GM12865 (cell line): ENCODE results near the gene ATP5ME.

Experiments
- DNase-seq: peaks from one replicate; pipeline ENCODE4 v3.0.0; 2010; ENCODE audit warnings: low read depth
- H3K4me3 ChIP-seq: 2 replicates; pipeline ENCODE4 v1.5.1; 2011; ENCODE audit warnings: mild to moderate bottlenecking, low read depth, low read length, control low read depth
- TF ChIP-seq, protein P1 (sequence below): IDR thresholded peaks from 2 replicates; pipeline ENCODE4 v1.5.1; 2011; ENCODE audit warnings: low read length, control low read depth, low read depth, inconsistent platforms; ENCODE audit not compliant: insufficient read depth; ENCODE audit errors: missing control alignments

Gene ATP5ME

DNA sequence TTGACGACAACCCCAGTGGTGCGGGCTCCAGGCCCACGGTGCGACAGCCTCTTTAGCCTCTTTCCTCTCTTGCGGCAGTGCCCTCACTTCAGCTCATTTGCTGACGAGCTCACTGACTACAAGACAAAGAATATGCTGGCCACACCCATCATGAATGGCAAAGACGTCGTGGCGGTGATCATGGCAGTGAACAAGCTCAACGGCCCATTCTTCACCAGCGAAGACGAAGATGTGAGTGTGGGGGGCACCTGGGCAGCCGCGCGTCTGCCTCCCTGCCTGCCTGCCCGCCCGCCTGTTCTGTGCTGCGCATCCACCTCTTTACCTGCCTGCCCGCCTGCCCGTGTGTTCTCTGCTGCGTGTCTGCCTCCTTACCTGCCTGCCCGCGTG, 39.5 kb downstream of the ATP5ME start:
- TF ChIP-seq, protein P1, sequence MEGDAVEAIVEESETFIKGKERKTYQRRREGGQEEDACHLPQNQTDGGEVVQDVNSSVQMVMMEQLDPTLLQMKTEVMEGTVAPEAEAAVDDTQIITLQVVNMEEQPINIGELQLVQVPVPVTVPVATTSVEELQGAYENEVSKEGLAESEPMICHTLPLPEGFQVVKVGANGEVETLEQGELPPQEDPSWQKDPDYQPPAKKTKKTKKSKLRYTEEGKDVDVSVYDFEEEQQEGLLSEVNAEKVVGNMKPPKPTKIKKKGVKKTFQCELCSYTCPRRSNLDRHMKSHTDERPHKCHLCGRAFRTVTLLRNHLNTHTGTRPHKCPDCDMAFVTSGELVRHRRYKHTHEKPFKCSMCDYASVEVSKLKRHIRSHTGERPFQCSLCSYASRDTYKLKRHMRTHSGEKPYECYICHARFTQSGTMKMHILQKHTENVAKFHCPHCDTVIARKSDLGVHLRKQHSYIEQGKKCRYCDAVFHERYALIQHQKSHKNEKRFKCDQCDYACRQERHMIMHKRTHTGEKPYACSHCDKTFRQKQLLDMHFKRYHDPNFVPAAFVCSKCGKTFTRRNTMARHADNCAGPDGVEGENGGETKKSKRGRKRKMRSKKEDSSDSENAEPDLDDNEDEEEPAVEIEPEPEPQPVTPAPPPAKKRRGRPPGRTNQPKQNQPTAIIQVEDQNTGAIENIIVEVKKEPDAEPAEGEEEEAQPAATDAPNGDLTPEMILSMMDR, result no peak
- no peak for DNase-seq

GRCh38 chr4:633976-634598, 40.0 kb downstream of the ATP5ME start:
- TF ChIP-seq, protein P1, result no peak
- no peak overlapping the region for H3K4me3 ChIP-seq

More for the DNA sequence above, 39.5 kb downstream of the ATP5ME start:
- H3K4me3 ChIP-seq, result no peak overlapping the region

DNA sequence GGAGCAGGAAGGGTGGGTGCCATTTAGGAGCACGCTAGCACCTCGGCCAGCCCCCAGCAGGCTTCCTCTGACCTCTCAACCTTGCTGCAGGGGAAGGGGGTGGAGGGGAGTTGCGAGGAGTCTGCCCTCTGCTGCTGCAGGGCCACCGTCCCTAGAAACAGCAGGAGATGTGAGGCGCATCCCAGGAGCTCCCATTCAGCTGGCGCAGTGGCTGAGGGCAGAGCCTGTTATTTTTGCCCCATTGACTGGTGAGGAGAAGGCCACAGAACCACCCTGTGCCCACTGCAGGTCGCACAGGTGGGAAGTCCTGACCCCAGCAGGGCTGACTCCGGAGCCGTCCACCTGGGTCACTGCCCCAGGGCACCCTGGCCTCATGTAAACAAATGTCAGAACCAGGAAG, 40.7 kb downstream of the ATP5ME start:
- no peak overlapping the region for H3K4me3 ChIP-seq
- DNase-seq, result no peak
- TF ChIP-seq, protein P1, result no peak

More at GRCh38 chr4:633976-634598, 40.0 kb downstream of the ATP5ME start:
- no peak for DNase-seq

- H3K4me3 ChIP-seq, result no peak overlapping the region
- TF ChIP-seq, protein P1, result no peak
- DNase-seq, result no peak
Measured at GRCh38 chr4:632926-633325, 41.1 kb downstream of the ATP5ME start.

- no peak overlapping the region for H3K4me3 ChIP-seq
- DNase-seq, result no peak
- TF ChIP-seq, protein P1, result no peak
Measured at GRCh38 chr4:632196-632790, 41.8 kb downstream of the ATP5ME start.

DNA sequence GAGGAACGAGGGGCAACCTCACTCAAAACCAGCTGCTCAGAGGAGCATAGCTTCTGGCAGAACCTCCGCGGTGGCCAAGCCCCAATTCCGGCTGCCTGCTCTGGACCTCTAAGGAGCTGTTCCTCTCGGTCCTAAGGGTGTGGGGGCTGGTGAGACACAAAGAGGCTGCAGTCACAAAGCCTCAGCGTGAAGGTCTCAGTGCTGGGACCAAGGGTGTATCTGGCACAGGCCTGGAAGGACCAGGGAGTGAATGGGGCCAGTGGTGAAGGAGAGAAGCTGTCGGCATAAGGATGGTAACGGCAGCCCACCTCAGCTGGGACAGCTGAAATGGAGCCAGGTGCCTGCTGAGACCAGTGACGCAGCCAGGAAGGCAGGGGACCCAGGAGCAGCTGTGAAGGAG, 43.4 kb downstream of the ATP5ME start:
- DNase-seq, result no peak
- no peak overlapping the region for H3K4me3 ChIP-seq
- TF ChIP-seq, protein P1, result no peak
